H9 (cell line): ENCODE results near the gene NIN. TPM values are rescaled to one million over a fixed set of nuclear protein-coding genes. Genes with fewer than 3 reads are reported as not detected.

ENCODE experiments used
- DNase-seq: peaks from one replicate; pipeline ENCODE4 v3.0.0-alpha.2; 2017
- H2AFZ ChIP-seq: one replicate; pipeline ENCODE4 v1.6.1; 2013; ENCODE audit warnings: mild to moderate bottlenecking, low read length, control low read depth, moderate library complexity
- H2AK5ac ChIP-seq: 2 replicates; pipeline ENCODE4 v1.6.1; 2013; ENCODE audit warnings: low read length, control low read depth, mixed read lengths; ENCODE audit not compliant: insufficient read length
- H2BK120ac ChIP-seq: one replicate; pipeline ENCODE4 v1.6.1; 2013; ENCODE audit warnings: low read depth, mild to moderate bottlenecking, low read length, control low read depth, inconsistent platforms; ENCODE audit not compliant: poor library complexity, severe bottlenecking
- H2BK12ac ChIP-seq: 2 replicates; pipeline ENCODE4 v1.6.1; 2013; ENCODE audit warnings: low read length, control low read depth, mixed read lengths, low read depth; ENCODE audit not compliant: insufficient read length
- H2BK15ac ChIP-seq: 2 replicates; pipeline ENCODE4 v1.6.1; 2013; ENCODE audit warnings: low read depth, low read length, control low read depth
- H2BK20ac ChIP-seq: one replicate; pipeline ENCODE4 v1.6.1; 2013; ENCODE audit warnings: low read depth, mild to moderate bottlenecking, low read length, control low read depth, inconsistent platforms; ENCODE audit not compliant: poor library complexity, severe bottlenecking
- H2BK5ac ChIP-seq: 2 replicates; pipeline ENCODE4 v1.6.1; 2013; ENCODE audit warnings: low read length, control low read depth, mixed read lengths; ENCODE audit not compliant: insufficient read length
- H3K14ac ChIP-seq: 2 replicates; pipeline ENCODE4 v1.6.1; 2013; ENCODE audit warnings: low read length, control low read depth; ENCODE audit not compliant: insufficient read depth
- H3K18ac ChIP-seq: 2 replicates; pipeline ENCODE4 v1.6.1; 2013; ENCODE audit warnings: low read depth, mild to moderate bottlenecking, mixed read lengths, low read length, control low read depth; ENCODE audit not compliant: insufficient read length
- H3K23ac ChIP-seq: 2 replicates; pipeline ENCODE4 v1.6.1; 2013; ENCODE audit warnings: low read length, control low read depth, mixed read lengths, low read depth; ENCODE audit not compliant: insufficient read length
- H3K23me2 ChIP-seq: 2 replicates; pipeline ENCODE4 v1.6.1; 2013; ENCODE audit warnings: low read depth, mild to moderate bottlenecking, mixed read lengths, low read length, control low read depth; ENCODE audit not compliant: insufficient read length, poor library complexity, severe bottlenecking
- H3K27ac ChIP-seq: 2 replicates; pipeline ENCODE4 v1.5.1; 2013; ENCODE audit warnings: low read length, control low read depth, mixed read lengths, low read depth; ENCODE audit not compliant: insufficient read length
- H3K27me3 ChIP-seq: 2 replicates; pipeline ENCODE4 v1.6.1; 2013; ENCODE audit warnings: low read length, control low read depth, inconsistent platforms; ENCODE audit not compliant: insufficient read depth
- H3K4ac ChIP-seq: 2 replicates; pipeline ENCODE4 v1.6.1; 2013; ENCODE audit warnings: low read depth, mild to moderate bottlenecking, control low read depth, inconsistent platforms, low read length, moderate library complexity
- H3K4me1 ChIP-seq: 2 replicates; pipeline ENCODE4 v1.6.1; 2013; ENCODE audit warnings: low read length, control low read depth, inconsistent platforms; ENCODE audit not compliant: insufficient read depth
- H3K4me2 ChIP-seq: 2 replicates; pipeline ENCODE4 v1.6.1; 2013; ENCODE audit warnings: low read length, control low read depth, mixed read lengths; ENCODE audit not compliant: insufficient read length, insufficient read depth
- H3K56ac ChIP-seq: 2 replicates; pipeline ENCODE4 v1.6.1; 2013; ENCODE audit warnings: low read depth, mild to moderate bottlenecking, mixed read lengths, low read length, control low read depth; ENCODE audit not compliant: insufficient read length
- H3K79me1 ChIP-seq: 2 replicates; pipeline ENCODE4 v1.6.1; 2013; ENCODE audit warnings: low read depth, mild to moderate bottlenecking, moderate library complexity, low read length, control low read depth, inconsistent platforms; ENCODE audit not compliant: insufficient read depth, poor library complexity, severe bottlenecking
- H3K79me2 ChIP-seq: 2 replicates; pipeline ENCODE4 v1.6.1; 2013; ENCODE audit warnings: low read length, control low read depth, inconsistent platforms; ENCODE audit not compliant: insufficient read depth
- H3K9ac ChIP-seq: 2 replicates; pipeline ENCODE4 v1.6.1; 2013; ENCODE audit warnings: low read length, control low read depth, mixed read lengths; ENCODE audit not compliant: insufficient read length; ENCODE audit errors: extremely low read depth
- H3K9me3 ChIP-seq: one replicate; pipeline ENCODE4 v1.6.1; 2013; ENCODE audit warnings: low read depth, low read length, inconsistent platforms; ENCODE audit not compliant: control insufficient read depth
- H3T11ph ChIP-seq: one replicate; pipeline ENCODE4 v1.6.1; 2013; ENCODE audit warnings: mild to moderate bottlenecking, low read length, control low read depth, inconsistent platforms
- H4K20me1 ChIP-seq: one replicate; pipeline ENCODE4 v1.6.1; 2013; ENCODE audit not compliant: control insufficient read depth, insufficient read length, insufficient read depth
- H4K5ac ChIP-seq: 2 replicates; pipeline ENCODE4 v1.6.1; 2013; ENCODE audit warnings: low read depth, mild to moderate bottlenecking, mixed read lengths, low read length, control low read depth; ENCODE audit not compliant: insufficient read length
- H4K8ac ChIP-seq: replicated peaks from 2 replicates; pipeline ENCODE4 v1.6.1; 2013; ENCODE audit warnings: low read length, control low read depth, mixed read lengths, low read depth; ENCODE audit not compliant: insufficient read length
- H4K91ac ChIP-seq: 2 replicates; pipeline ENCODE4 v1.6.1; 2013; ENCODE audit warnings: low read depth, mild to moderate bottlenecking, moderate library complexity, mixed read lengths, low read length, control low read depth; ENCODE audit not compliant: insufficient read length
- H3K27ac Mint-ChIP-seq, 3 experiments: 2 replicates in 2 of 3; 3 replicates in 1 of 3; pipeline ENCODE4 v1.8.0; 2020 to 2021; ENCODE audit warnings: mixed read lengths in 3 of 3, mild to moderate bottlenecking in 1 of 3, moderate library complexity in 1 of 3
- H3K27me3 Mint-ChIP-seq: 2 replicates; pipeline ENCODE4 v1.8.0; 2021; ENCODE audit warnings: low read depth, mild to moderate bottlenecking, moderate library complexity, mixed read lengths
- H3K36me3 Mint-ChIP-seq, 3 experiments: 2 replicates in 2 of 3; 3 replicates in 1 of 3; pipeline ENCODE4 v1.8.0; 2020 to 2021; ENCODE audit warnings: low read depth in 3 of 3, mixed read lengths in 3 of 3; ENCODE audit not compliant: insufficient read depth in 1 of 3
- H3K4me1 Mint-ChIP-seq, 2 experiments: 2 replicates each; pipeline ENCODE4 v1.8.0; 2020; ENCODE audit warnings: mixed read lengths in 2 of 2
- H3K4me3 Mint-ChIP-seq, 2 experiments: 2 replicates in 1 of 2; 3 replicates in 1 of 2; pipeline ENCODE4 v1.8.0; 2020 to 2021; ENCODE audit warnings: mild to moderate bottlenecking in 2 of 2, mixed read lengths in 2 of 2, moderate library complexity in 1 of 2
- H3K9me3 Mint-ChIP-seq, 2 experiments: 2 replicates in 1 of 2; 3 replicates in 1 of 2; pipeline ENCODE4 v1.8.0; 2020; ENCODE audit warnings: mild to moderate bottlenecking in 2 of 2, mixed read lengths in 2 of 2, moderate library complexity in 1 of 2
- CTCF ChIP-seq: fragments of 200-600 bp; sonication (generic); conservative IDR thresholded peaks from 3 replicates; pipeline ENCODE4 v1.8.0; 2021; ENCODE audit warnings: antibody characterized with exemption, mild to moderate bottlenecking
- WGBS: extraction: QIAGEN DNeasy Blood & Tissue Kit; methylation state at CpG from one replicate; pipeline ENCODE4 v1.1.7; 2013; ENCODE audit warnings: missing lambda C conversion rate, low lambda C conversion rate, mixed read lengths; ENCODE audit not compliant: insufficient read length; ENCODE audit errors: extremely low coverage; 5-methylcytosine and 5-hydroxymethylcytosine counted together
- total RNA-seq: library from RNA; stranded (reverse); gene quantifications from 2 replicates; pipeline ENCODE4 v1.2.1, GENCODE V29; 2021

Gene NIN
- total RNA-seq, 1 experiment from 2014 or later, result 18.4 TPM

DNA sequence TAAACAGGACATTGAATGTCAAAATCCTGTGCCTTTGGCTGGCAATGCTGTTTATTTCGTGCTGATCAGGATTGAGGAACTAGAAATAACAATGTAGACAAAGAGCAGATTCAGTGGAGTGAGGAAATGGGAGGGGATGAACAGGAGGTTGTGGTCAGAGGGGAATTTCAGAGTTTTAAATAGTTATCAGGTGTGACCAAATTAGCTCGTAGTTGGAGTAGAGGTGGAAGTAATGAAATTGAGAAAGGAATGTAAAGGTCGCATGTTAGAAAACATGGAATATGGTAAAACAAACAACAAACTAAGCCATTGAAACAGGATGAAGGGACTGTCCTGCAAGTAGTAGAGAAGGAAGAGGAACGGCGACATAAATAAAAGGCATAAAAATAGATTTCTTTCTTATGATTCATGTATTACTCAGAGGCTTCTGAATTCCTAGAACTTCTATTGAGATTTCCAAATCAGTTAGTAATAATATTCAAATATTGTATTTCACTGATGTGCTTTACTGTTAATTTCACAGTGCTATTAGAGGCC, 153.4 kb downstream of the NIN start:
- H3K4me3 Mint-ChIP-seq, result no peak overlapping the region
- peak overlapping the region; percentile 85 for H2AFZ ChIP-seq
- no peaks in the 10 kb centered on the region for H3K36me3 Mint-ChIP-seq
- H3K9me3 ChIP-seq, result no peaks in the 10 kb centered on the region
- no peak overlapping the region for H2BK12ac ChIP-seq
- peaks cover 8% of the 10 kb centered on the region in 2 experiments for H3K4me1 Mint-ChIP-seq
- H3K18ac ChIP-seq, result no peak overlapping the region
- no peaks in the 10 kb centered on the region for H3K9me3 Mint-ChIP-seq
- no peak overlapping the region for H4K5ac ChIP-seq
- no peak overlapping the region for H2BK120ac ChIP-seq
- no peak overlapping the region for H3K4ac ChIP-seq
- H3K27ac ChIP-seq, result no peak overlapping the region
- no peak overlapping the region for H4K91ac ChIP-seq
- no peak overlapping the region for H4K8ac ChIP-seq
- DNase-seq, result no peak
- H3T11ph ChIP-seq, result no peak overlapping the region
- H3K9ac ChIP-seq, result no peak overlapping the region
- H3K27ac Mint-ChIP-seq, result no peak overlapping the region
- H3K27me3 Mint-ChIP-seq, result no peaks in the 10 kb centered on the region
- 100% methylated on average over 2 of the region's 5 CpGs for WGBS
- no peaks in the 10 kb centered on the region for H3K4me1 ChIP-seq
- no peak overlapping the region for H2AK5ac ChIP-seq
- no peak overlapping the region for H2BK5ac ChIP-seq
- H3K79me2 ChIP-seq, result no peaks in the 10 kb centered on the region
- no peak for TF ChIP-seq CTCF
- H3K4me2 ChIP-seq, result no peak overlapping the region
- no peak overlapping the region for H3K14ac ChIP-seq
- H2BK20ac ChIP-seq, result no peak overlapping the region
- H3K79me1 ChIP-seq, result no peaks in the 10 kb centered on the region
- no peaks in the 10 kb centered on the region for H3K23me2 ChIP-seq
- H3K27me3 ChIP-seq, result no peaks in the 10 kb centered on the region
- no peak overlapping the region for H2BK15ac ChIP-seq
- H4K20me1 ChIP-seq, result no peaks in the 10 kb centered on the region
- H3K23ac ChIP-seq, result no peak overlapping the region
- H3K56ac ChIP-seq, result no peak overlapping the region
